T-helper 2 cell treated with Interferon-gamma antibody and Interleukin-4, amounts not matched to agents 5 μg/mL and 100 μg/mL, for 36 hours (primary cell): ENCODE data around the gene CCDC106.
A peak's percentile ranks its signal among the peaks of the same experiment; 100 is the strongest.

Source experiments
- DNase-seq: peaks from one replicate; pipeline ENCODE4 v3.0.0; 2021; ENCODE audit warnings: low spot score
- H3K27ac Mint-ChIP-seq: one replicate; pipeline ENCODE4 v1.8.0; 2021; ENCODE audit warnings: mild to moderate bottlenecking, mixed read lengths
- H3K27me3 Mint-ChIP-seq: one replicate; pipeline ENCODE4 v1.8.0; 2021; ENCODE audit warnings: low read depth, mixed read lengths
- H3K36me3 Mint-ChIP-seq: one replicate; pipeline ENCODE4 v1.8.0; 2021; ENCODE audit warnings: low read depth, mixed read lengths
- H3K4me1 Mint-ChIP-seq: one replicate; pipeline ENCODE4 v1.8.0; 2021; ENCODE audit warnings: low read depth, mixed read lengths
- H3K4me3 Mint-ChIP-seq: one replicate; pipeline ENCODE4 v1.8.0; 2022; ENCODE audit warnings: mild to moderate bottlenecking, moderate library complexity, mixed read lengths
- H3K9me3 Mint-ChIP-seq: one replicate; pipeline ENCODE4 v1.8.0; 2021; ENCODE audit warnings: mixed read lengths

CCDC106 gene

DNA sequence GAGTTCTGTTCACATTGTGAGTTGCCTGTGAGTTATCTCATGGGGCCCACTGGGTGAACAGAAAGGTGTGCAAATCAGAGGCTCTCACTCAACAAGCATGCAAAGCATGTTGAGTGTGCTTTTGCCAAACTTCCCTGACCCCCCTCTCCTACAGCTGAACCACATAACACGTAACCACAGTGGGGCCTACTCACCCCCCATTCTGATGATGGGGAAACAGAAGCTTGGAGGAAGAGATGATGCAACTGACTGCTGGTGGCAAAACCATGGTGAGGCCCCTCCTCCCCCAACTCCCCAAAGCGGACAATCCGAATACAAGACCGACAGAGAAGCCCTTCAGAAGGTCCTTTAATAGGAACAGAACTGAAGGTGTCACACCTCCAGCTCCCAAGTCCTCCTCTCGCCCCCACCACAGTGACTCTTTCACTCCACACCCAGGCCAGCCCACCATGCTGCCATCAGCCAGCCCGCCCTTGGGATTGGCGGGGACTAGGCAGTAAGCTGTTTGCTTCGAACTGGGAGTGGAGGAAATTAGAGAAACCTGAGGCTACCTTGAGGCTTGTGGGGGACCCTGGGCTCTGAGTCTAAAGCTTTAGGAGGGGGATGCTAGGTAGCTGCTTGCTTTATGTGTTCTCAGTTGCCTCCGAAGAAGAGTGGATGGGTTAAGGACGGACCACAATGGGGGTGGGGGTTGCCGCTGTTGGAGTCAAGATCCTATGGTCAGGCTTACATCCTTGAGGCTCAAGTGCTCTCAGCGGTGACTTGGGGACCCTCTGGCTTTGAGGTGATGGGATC, 27.4 kb upstream of the CCDC106 start:
- Mint-ChIP-seq H3K27ac (peak overlapping the region; percentile 36), H3K4me3 (no peak overlapping the region), H3K36me3 (peaks cover 16% of the 10 kb centered on the region), H3K4me1 (peaks cover 19% of the 10 kb centered on the region), H3K27me3 (no peaks in the 10 kb centered on the region), H3K9me3 (peaks cover 3% of the 10 kb centered on the region)
- no peak for DNase-seq

DNA sequence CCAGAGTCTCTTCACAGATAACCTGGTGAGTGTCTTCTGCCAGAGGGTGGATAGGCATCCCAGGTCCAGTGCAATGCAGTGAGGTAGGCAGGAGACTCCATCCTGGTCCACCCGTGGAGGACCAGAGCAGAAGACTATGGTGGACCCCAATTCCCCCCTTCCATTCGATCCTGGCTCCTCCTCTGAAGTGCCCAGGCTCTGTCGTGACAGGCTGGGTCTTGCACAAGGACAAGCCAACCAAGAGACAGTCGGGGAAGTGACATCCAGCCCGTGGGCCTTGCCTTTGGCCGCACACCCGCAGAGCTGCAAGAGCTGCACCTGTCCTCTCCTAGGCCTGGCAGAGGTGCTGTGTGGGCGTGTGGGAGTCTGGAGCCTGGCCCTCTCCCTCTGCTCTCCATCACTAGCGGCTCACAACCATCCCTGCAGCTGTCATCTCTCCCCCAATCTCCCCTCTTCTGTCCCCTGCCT, 26.8 kb upstream of the CCDC106 start:
- peaks cover 23% of the 10 kb centered on the region for H3K4me1 Mint-ChIP-seq
- peaks cover 3% of the 10 kb centered on the region for H3K9me3 Mint-ChIP-seq
- H3K4me3 Mint-ChIP-seq = no peak overlapping the region
- peaks cover 16% of the 10 kb centered on the region for H3K36me3 Mint-ChIP-seq
- DNase-seq = no peak
- no peaks in the 10 kb centered on the region for H3K27me3 Mint-ChIP-seq
- H3K27ac Mint-ChIP-seq = no peak overlapping the region

DNA sequence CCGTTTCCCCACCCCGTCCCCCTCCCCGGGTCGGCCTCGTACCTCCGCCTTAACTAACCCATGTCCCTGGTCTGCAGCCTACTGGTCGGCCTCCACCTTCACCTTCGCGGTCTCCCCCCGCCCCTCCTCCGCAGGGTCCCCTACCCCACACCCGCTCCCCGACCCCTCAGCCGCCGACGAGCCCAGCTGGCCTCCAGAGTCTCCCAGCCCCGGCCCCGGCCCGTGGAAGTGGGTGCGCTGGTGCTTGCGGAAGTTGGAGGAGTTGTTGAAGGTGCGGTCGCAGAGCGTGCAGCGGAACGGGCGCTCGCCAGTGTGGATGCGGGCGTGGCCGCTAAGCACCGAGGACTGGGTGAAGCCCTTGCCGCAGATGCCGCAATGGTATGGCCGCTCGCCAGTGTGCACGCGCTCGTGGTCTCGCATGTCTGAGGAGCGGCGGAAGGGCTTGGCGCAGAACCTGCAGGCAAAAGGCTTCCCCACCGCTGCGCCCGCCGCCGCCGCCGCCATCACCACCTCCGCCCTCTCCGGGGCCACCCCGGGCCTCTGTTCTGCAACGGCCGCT, 26.3 kb upstream of the CCDC106 start:
- Mint-ChIP-seq H3K4me1 (peaks cover 27% of the 10 kb centered on the region), H3K27me3 (peaks cover under 1% of the 10 kb centered on the region), H3K27ac (no peak overlapping the region), H3K4me3 (no peak overlapping the region), H3K9me3 (peaks cover 3% of the 10 kb centered on the region), H3K36me3 (peaks cover 15% of the 10 kb centered on the region)
- DNase-seq = no peak

DNA sequence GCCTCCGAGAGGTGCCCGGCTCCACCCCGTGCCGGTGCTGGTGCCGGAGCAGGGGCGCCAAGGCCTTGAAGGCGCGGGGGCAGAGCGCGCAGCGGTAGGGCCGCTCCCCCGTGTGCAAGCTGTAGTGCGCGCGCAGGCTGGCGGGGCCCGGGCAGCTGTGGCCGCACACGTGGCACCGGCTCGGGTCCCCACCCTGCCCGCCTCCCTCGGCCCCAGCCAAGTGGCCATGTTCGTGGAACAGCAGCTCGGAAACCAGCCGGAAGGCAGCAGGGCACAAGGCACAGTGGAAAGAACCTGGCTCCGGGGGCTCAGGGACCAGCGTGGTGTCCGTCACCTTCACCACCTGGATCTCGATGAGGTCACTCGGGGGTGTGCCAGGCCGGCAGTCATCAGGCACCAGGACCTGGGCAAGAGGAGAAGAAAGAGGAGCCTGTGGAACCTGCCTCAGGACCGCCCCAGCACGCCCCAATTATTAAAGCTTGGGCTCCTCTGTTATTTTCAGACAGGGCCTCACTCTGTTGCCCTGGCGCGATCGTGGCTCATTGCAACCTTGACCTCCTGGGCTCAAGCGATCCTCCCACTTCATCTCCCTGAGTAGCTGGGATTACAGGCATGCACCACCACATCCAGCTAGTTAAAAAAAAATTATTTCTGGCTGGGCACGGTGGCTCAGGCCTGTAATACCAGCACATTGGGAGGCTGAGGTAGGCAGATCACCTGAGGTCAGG, 25.6 kb upstream of the CCDC106 start:
- Mint-ChIP-seq H3K36me3 (peaks cover 10% of the 10 kb centered on the region), H3K9me3 (peaks cover 3% of the 10 kb centered on the region), H3K4me1 (peaks cover 33% of the 10 kb centered on the region), H3K27me3 (peaks cover 4% of the 10 kb centered on the region), H3K4me3 (no peak overlapping the region), H3K27ac (no peak overlapping the region)
- DNase-seq = no peak

DNA sequence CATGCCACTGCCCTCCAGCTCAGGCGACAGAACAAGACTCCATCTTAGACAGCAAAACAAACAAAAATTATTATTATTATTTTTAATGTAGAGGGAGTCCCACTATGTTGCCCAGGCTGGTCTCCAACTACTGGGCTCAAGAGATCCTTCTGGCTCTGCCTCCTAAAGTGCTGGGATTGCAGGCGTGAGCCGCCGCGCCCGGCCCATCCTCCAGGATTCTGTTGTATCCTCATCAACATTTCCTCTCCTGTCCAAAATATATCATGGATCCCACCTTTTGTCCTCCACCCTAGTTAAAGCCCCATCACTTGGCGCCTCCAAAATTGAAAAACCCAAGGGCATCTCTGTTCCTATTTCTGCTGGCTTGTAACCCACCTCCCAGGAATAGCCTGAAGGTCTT, 24.9 kb upstream of the CCDC106 start:
- peaks cover 3% of the 10 kb centered on the region for H3K9me3 Mint-ChIP-seq
- H3K4me1 Mint-ChIP-seq = peaks cover 33% of the 10 kb centered on the region
- H3K4me3 Mint-ChIP-seq = no peak overlapping the region
- no peak overlapping the region for H3K27ac Mint-ChIP-seq
- H3K27me3 Mint-ChIP-seq = peaks cover 7% of the 10 kb centered on the region
- peaks cover 9% of the 10 kb centered on the region for H3K36me3 Mint-ChIP-seq
- no peak for DNase-seq

DNA sequence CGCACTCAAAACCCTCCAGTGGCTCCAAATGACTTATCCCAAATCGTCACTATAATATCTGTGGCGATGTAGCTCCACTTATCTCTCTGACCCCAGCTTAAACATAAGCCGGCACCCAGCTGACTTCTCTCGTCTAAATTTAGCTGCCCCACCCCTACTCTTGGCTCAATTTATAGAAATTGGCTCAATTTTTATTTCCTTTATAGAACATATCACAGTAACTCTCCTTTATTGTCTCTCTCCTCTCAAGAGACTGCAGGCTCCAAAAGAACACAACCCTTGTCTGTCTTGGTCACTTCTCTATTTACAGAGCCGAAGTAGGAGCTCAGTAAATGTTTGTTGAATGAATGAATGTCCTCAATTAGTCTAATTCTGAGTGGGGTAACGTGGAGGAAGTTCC, 24.5 kb upstream of the CCDC106 start:
- DNase-seq = no peak
- Mint-ChIP-seq H3K9me3 (peaks cover 3% of the 10 kb centered on the region), H3K36me3 (peaks cover 9% of the 10 kb centered on the region), H3K27ac (no peak overlapping the region), H3K4me3 (peak overlapping the region; percentile 93), H3K27me3 (peaks cover 7% of the 10 kb centered on the region), H3K4me1 (peaks cover 33% of the 10 kb centered on the region)

DNA sequence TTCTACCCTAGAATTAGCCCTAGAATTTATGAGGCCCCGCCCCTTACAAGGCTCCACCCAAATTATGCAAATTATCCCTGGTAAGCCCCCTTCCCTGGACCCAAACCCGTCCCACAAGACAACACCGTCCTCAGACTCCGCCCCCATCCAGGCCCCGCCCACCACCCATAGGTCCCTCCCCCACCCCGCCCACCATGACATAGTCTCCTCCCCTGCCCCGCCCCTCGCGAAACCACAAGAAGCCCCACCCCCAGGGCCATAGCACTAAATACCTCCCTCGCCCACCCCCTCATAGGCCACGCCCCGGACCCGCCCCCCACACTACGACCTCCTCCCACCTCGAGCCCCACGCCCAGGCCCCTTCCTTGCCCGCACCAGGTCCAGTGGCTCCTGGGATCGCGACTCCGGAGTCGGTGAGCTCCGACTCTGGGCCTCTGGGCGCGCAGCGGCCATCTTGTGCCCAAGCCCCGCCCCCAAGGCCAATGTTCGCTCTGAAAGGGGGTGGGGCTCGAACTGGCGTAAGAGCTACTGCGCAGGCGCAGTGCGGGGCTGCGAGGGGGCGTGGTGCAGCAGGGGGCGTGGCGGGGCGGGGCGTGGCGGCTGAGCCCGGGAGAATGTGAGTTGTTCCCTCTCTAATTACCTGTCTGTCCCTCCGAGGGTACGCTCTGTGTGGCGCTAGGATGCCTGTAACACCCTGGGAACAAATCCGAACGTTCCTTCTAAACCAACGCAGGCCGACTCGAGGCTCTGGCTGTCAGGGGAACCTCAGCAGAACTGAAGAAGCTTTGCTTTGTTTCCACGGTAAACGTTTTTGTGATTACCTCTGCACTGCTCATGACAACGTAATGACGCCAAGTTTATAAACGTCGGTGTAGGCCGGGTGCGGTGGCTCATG, 23.7 kb upstream of the CCDC106 start, which contains the start of gene ZNF784:
TSS of gene ZNF784 (minus strand) at position 458 of the 895 bp plus-strand sequence. CDS start at position 453, 5 bp downstream.
- peak within 1 kb of the TSS; percentile 99 for H3K27ac Mint-ChIP-seq

DNA sequence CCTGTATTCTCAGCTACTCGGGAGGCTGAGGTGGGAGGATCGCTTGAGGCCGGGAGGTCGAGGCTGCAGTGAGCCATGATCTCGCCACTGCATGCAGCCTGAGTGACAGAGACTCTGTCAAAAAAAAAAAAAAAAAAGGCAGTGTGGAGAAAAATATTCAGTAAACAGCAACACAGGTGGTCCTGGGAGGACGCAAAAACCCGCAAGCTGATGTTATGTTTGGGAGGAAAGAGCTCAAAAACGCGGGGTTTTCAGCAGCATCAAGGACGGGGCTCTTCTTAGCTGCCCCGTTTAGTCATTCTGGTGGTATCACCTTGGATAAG, 23.0 kb upstream of the CCDC106 start:
- H3K4me3 Mint-ChIP-seq = peak overlapping the region; percentile 93
- peaks cover 33% of the 10 kb centered on the region for H3K4me1 Mint-ChIP-seq
- DNase-seq = no peak
- peaks cover 9% of the 10 kb centered on the region for H3K27me3 Mint-ChIP-seq
- H3K36me3 Mint-ChIP-seq = peaks cover 9% of the 10 kb centered on the region
- peaks cover 3% of the 10 kb centered on the region for H3K9me3 Mint-ChIP-seq
- H3K27ac Mint-ChIP-seq = peak overlapping the region; percentile 99

More for the DNA sequence above, 23.7 kb upstream of the CCDC106 start, which contains the start of gene ZNF784:
- Mint-ChIP-seq H3K27me3 (peaks cover 9% of the 10 kb centered on the region), H3K4me3 (peak within 1 kb of the TSS; percentile 93), H3K9me3 (peaks cover 3% of the 10 kb centered on the region), H3K4me1 (peaks cover 33% of the 10 kb centered on the region), H3K36me3 (peaks cover 9% of the 10 kb centered on the region)
- DNase-seq = peak; percentile 91

DNA sequence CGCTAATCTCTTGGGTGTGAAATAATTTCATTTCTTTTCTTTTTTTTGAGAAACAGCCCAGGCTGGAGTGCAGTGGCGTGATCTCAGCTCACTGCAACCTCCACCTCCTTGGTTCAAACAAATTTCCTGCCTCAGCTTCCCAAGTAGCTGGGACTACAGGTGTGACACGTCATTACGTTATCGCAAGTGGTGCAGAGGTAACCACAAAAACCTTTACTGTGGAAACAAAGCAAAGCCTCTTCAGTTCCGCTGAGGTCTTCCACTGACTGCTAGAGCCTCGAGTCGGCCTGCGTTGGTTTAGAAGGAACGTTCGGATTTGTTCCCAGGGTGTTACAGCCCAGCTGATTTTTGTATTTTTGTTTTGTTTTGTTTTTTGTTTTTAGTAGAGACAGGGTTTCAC, 21.7 kb upstream of the CCDC106 start:
- peak overlapping the region; percentile 76 for H3K4me3 Mint-ChIP-seq
- H3K36me3 Mint-ChIP-seq = no peaks in the 10 kb centered on the region
- DNase-seq = peak; percentile 70
- H3K9me3 Mint-ChIP-seq = peaks cover 3% of the 10 kb centered on the region
- H3K27ac Mint-ChIP-seq = peak overlapping the region; percentile 82
- H3K27me3 Mint-ChIP-seq = peaks cover 9% of the 10 kb centered on the region
- H3K4me1 Mint-ChIP-seq = peaks cover 29% of the 10 kb centered on the region

DNA sequence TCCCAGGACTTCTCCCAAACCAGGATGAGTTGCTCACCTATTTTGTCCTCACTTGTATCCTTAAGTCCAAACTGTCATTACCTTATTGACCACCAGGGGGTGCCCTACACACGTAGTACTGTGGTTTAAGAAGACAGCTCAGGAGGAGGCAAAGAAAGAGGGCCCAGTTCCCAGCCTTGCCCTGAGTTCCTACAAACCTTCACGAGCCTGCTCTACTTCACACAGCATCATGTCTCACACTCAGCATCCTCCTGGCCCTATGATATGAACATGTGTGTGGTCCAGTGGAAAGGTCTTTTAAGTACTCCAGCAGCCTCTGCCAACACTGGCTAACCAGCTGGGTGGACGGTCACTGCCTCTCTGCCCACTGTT, 15.6 kb upstream of the CCDC106 start:
- H3K9me3 Mint-ChIP-seq = no peaks in the 10 kb centered on the region
- DNase-seq = peak; percentile 79
- peaks cover 32% of the 10 kb centered on the region for H3K4me1 Mint-ChIP-seq
- H3K4me3 Mint-ChIP-seq = peak overlapping the region; percentile 22
- peak overlapping the region; percentile 44 for H3K27ac Mint-ChIP-seq
- H3K27me3 Mint-ChIP-seq = peaks cover 6% of the 10 kb centered on the region
- peaks cover 20% of the 10 kb centered on the region for H3K36me3 Mint-ChIP-seq

DNA sequence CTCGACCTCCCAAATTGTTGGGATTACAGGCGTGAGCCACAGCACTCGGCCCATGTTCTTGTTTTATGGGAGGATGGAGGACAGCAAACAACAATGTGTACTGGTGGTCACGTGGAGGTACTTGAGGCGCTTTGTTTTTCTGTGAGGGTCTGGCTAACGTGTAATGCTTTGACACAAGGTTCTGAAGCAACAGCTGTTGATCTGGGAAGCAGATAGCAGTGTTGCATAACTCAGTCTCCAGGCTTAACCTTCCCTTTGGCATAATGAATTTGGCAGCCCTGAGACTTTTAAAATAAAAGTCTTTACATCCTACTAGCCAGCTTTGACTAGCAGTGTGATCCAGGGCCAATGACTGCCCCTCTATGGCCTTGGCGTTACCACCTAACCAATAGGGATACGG, 14.2 kb upstream of the CCDC106 start:
- Mint-ChIP-seq H3K4me1 (peaks cover 36% of the 10 kb centered on the region), H3K9me3 (peaks cover under 1% of the 10 kb centered on the region), H3K27ac (peak overlapping the region; percentile 54), H3K4me3 (peak overlapping the region; percentile 99), H3K27me3 (peaks cover under 1% of the 10 kb centered on the region), H3K36me3 (peaks cover 27% of the 10 kb centered on the region)
- no peak for DNase-seq

DNA sequence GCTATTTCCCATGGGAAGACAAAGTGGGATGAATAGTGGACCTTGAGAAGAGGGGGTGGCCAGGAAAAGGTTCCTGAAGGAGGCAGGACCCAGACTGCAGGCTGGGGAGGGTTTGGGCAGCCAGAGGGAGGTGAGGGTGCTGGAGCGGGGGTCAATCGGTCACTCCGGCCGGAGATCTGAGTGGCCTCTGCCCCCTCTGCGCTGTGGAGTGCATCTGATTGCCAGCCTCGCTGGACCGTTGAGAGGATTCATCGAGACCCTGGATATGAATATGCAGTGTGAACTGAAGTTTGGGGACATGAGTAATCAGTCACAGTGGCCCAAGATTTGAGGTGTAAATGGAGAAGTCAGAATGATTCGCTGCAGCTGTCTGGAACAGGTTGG, 12.7 kb upstream of the CCDC106 start:
- Mint-ChIP-seq H3K9me3 (peaks cover 3% of the 10 kb centered on the region), H3K36me3 (peaks cover 31% of the 10 kb centered on the region), H3K27ac (peak overlapping the region; percentile 100), H3K4me3 (peak overlapping the region; percentile 99), H3K4me1 (peaks cover 42% of the 10 kb centered on the region), H3K27me3 (no peaks in the 10 kb centered on the region)
- DNase-seq = no peak

DNA sequence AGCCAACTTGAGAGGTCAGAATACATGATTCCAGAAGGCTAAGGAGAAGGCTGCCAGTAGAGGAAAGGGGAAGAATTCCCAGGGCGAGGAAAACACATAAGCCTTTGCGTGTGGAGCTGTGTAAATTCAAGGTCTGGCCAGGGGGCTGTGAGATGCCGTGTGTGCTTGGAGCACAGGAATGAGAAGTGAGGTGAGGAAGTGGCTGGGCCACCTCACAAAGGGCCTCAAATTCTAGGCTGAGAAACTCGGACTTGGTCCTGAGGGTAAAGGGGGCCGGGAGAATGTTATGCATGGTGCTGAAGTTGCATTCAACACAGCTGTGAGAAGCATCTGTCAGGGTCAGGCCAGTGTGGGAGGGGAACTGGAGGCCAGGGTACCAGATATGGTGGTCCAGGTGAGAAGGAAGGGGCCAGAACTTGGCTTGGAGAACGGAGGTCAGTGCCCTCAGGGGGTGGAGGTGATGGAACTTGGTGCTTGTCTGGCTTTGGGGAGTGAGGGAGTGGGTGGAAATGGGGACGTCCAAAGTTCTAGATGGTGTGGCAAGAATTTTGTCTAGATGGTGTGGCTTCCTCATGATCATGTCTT, 12.1 kb upstream of the CCDC106 start:
- Mint-ChIP-seq H3K27ac (peak overlapping the region; percentile 100), H3K4me1 (peaks cover 44% of the 10 kb centered on the region), H3K4me3 (peak overlapping the region; percentile 99), H3K9me3 (peaks cover 3% of the 10 kb centered on the region), H3K27me3 (no peaks in the 10 kb centered on the region), H3K36me3 (peaks cover 31% of the 10 kb centered on the region)
- no peak for DNase-seq
